Measurements from ENCODE around the gene TRIM23.

The TRIM23 gene

DNA sequence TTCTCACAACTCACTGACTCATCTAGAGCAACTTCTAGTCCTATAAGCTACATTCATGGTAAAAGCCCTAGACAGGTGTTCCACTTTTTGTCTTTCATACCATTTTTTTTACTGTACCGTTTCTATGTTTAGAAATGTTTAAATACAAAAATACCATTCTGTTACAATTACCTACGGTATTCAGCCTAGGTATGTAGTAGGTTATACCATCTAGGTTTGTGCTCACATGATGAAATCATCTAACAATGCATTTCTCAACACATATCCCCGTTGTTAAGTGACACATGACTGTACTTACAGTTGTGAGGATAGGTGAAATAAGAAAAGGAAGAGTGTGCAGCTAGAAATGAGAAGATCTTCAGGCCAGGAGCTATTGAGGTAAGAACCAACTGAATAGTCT lies 67.4 kb downstream of the TRIM23 start:
- H3K27me3 Mint-ChIP-seq = no peaks in the 10 kb centered on the region
- no peaks in the 10 kb centered on the region for H3K9me3 Mint-ChIP-seq
- no peak for ATAC-seq (replicated peaks; ENCODE audit: extremely low read depth, poor library complexity, severe bottlenecking)
- no peak for DNase-seq (ENCODE audit: low spot score in 2 of 2)
- H3K36me3 Mint-ChIP-seq (ENCODE audit: insufficient read depth) = peaks cover 4% of the 10 kb centered on the region
- no peaks in the 10 kb centered on the region for H3K4me1 Mint-ChIP-seq
- H3K4me3 Mint-ChIP-seq = no peak overlapping the region
- no peak overlapping the region for H3K27ac Mint-ChIP-seq (ENCODE audit: low read depth)

DNA sequence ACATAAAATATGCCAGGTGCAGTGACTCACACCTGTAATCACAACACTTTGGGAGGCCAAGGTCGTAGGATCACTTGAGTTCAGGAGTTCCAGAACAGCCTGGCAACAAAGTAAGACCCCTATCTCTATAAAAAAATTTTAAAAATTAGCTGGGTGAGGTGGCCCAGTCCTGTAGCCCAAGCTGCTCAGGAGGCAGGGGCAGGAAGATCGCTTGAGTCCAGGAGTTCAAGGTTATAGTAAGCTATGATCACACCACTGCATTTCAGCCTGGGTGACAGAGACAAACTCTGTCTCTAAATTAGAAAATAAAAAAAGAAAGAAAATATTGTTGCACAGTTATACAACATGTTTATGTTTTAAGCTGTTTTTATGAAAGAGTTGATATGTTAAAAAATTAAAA lies 68.0 kb downstream of the TRIM23 start:
- ATAC-seq (replicated peaks; ENCODE audit: extremely low read depth, poor library complexity, severe bottlenecking) (no peak), DNase-seq (ENCODE audit: low spot score in 2 of 2) (no peak)
- Mint-ChIP-seq H3K9me3 (no peaks in the 10 kb centered on the region), H3K4me1 (no peaks in the 10 kb centered on the region), H3K4me3 (no peak overlapping the region), H3K27ac (ENCODE audit: low read depth) (no peak overlapping the region), H3K36me3 (ENCODE audit: insufficient read depth) (peaks cover 4% of the 10 kb centered on the region), H3K27me3 (no peaks in the 10 kb centered on the region)

DNA sequence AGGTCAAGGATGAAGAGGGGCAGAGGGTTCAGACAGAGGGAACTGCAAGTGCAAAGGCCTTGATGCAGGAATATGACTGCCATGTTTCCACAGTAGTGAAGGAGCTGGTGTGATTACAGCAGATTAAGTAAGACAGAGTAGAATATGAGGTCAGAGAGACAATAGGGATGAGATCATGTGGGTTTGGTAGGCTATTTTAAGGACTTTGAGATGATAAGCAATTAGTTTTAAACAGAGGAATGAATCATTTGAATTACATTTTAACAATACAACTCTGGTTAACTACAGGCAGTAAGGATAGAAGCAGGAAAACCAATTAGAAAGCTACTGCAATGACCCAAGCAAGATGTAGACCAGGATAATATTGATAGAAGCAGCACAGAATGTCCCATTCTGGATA lies 68.8 kb downstream of the TRIM23 start:
- no peak for ATAC-seq (replicated peaks; ENCODE audit: extremely low read depth, poor library complexity, severe bottlenecking)
- DNase-seq (ENCODE audit: low spot score in 2 of 2) = no peak
- H3K4me3 Mint-ChIP-seq = no peak overlapping the region
- no peaks in the 10 kb centered on the region for H3K27me3 Mint-ChIP-seq
- peaks cover 4% of the 10 kb centered on the region for H3K36me3 Mint-ChIP-seq (ENCODE audit: insufficient read depth)
- no peaks in the 10 kb centered on the region for H3K4me1 Mint-ChIP-seq
- no peaks in the 10 kb centered on the region for H3K9me3 Mint-ChIP-seq
- H3K27ac Mint-ChIP-seq (ENCODE audit: low read depth) = no peak overlapping the region

DNA sequence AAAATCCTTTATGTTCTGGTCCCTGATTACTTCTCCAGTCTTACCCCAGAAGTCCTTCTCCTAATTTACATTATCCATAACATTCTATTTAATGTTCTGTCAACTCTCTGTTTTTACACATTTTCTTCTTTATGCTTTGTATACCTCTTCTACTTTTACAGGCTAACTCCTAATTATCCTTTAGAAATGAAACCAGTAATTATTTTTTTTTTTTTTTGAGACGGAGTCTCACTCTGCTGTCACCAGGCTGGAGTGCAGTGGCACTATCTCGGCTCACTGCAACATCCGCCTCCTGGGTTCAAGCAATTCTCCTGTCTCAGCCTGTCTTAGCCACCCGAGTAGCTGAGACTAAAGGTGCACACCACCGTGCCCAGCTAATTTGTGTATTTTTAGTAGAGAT lies 70.2 kb downstream of the TRIM23 start:
- ATAC-seq (replicated peaks; ENCODE audit: extremely low read depth, poor library complexity, severe bottlenecking) (no peak), DNase-seq (ENCODE audit: low spot score in 2 of 2) (no peak)
- H3K4me1 Mint-ChIP-seq = no peaks in the 10 kb centered on the region
- H3K27ac Mint-ChIP-seq (ENCODE audit: low read depth) = no peak overlapping the region
- no peak overlapping the region for H3K4me3 Mint-ChIP-seq
- peaks cover 8% of the 10 kb centered on the region for H3K36me3 Mint-ChIP-seq (ENCODE audit: insufficient read depth)
- no peaks in the 10 kb centered on the region for H3K27me3 Mint-ChIP-seq
- H3K9me3 Mint-ChIP-seq = no peaks in the 10 kb centered on the region

DNA sequence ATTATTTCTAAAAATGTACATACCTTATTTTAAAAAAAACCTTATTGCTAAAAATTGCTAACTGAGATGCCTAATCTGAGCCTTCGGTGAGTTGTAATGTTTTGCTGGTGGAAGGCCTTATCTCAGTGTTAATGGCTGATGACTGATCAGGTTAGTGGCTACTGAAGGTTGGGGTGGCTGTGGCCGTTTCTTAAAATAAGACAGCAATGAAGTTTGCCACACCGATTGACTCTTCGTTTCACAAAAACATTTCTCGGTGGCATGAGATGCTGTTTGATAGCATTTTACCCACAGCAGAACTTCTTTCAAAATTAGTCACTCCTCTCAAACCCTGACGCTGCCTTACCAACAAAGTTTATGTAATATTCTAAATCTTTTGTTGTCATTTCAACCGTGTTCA lies 75.9 kb downstream of the TRIM23 start:
- Mint-ChIP-seq H3K4me1 (no peaks in the 10 kb centered on the region), H3K4me3 (no peak overlapping the region), H3K9me3 (no peaks in the 10 kb centered on the region), H3K27me3 (no peaks in the 10 kb centered on the region), H3K36me3 (ENCODE audit: insufficient read depth) (peaks cover 8% of the 10 kb centered on the region), H3K27ac (ENCODE audit: low read depth) (no peak overlapping the region)
- DNase-seq (ENCODE audit: low spot score in 2 of 2) = no peak
- ATAC-seq (replicated peaks; ENCODE audit: extremely low read depth, poor library complexity, severe bottlenecking) = no peak

DNA sequence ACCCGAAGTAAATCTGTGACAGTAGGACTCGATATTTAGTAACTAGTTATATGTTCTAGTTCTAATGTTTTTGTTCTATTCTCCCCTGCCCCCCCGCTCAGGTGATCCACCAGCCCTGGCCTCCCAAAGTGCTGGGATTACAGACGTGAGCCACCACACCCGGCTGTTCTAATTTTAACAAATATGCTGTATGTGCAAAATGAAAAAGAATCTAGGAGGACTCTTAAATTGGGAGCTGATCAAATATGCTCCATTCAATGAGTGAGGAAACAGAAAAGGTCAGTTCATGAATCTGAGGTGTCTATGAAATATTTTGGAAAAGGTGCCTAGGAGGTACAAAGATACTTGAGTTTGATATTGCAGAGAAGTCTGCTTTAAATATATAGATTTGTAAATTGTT lies 78.0 kb downstream of the TRIM23 start:
- Mint-ChIP-seq H3K27me3 (no peaks in the 10 kb centered on the region), H3K9me3 (no peaks in the 10 kb centered on the region), H3K4me1 (no peaks in the 10 kb centered on the region), H3K27ac (ENCODE audit: low read depth) (no peak overlapping the region), H3K4me3 (no peak overlapping the region), H3K36me3 (ENCODE audit: insufficient read depth) (peaks cover 8% of the 10 kb centered on the region)
- DNase-seq (ENCODE audit: low spot score in 2 of 2) = no peak
- no peak for ATAC-seq (replicated peaks; ENCODE audit: extremely low read depth, poor library complexity, severe bottlenecking)

DNA sequence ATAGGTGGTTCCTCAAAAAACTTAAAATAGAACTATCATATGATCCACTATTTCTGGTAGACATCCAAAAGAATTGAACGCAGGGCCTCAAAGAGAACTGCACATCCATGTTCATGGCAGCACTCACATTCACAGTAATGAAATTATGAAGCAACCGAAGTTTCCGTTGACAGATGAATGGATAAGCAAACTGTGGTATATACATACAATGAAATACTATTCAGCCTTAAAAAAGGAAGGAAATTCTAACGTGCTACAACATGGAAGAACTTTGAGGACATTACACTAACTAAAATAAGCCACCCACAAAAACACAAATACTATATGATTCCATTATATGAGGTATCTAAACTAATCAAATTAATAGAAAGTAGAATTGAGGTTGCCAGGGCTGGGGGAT lies 79.7 kb downstream of the TRIM23 start:
- peaks cover 8% of the 10 kb centered on the region for H3K36me3 Mint-ChIP-seq (ENCODE audit: insufficient read depth)
- H3K27ac Mint-ChIP-seq (ENCODE audit: low read depth) = no peak overlapping the region
- no peak for DNase-seq (ENCODE audit: low spot score in 2 of 2)
- H3K4me3 Mint-ChIP-seq = no peak overlapping the region
- no peaks in the 10 kb centered on the region for H3K9me3 Mint-ChIP-seq
- H3K4me1 Mint-ChIP-seq = no peaks in the 10 kb centered on the region
- ATAC-seq (replicated peaks; ENCODE audit: extremely low read depth, poor library complexity, severe bottlenecking) = no peak
- no peaks in the 10 kb centered on the region for H3K27me3 Mint-ChIP-seq

DNA sequence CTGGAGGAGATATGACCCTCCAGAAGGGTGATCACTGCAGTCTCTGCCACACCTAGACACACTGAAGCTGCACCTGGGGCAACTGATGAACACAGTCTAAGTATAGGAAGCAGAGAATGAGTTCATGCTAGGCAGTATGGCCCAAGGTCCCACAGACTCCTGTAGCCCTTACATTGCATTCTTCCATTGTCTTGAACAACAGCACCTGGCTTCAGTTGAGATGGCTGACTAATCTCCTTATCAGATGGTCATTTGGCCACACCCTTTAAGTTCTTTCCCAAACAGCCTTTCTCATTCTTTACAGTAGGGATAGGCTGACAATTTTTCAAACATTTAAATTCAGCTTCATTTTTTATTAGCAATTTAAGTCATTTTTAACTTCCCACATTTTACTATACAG lies 84.3 kb downstream of the TRIM23 start:
- no peaks in the 10 kb centered on the region for H3K4me1 Mint-ChIP-seq
- DNase-seq (ENCODE audit: low spot score in 2 of 2) (no peak), ATAC-seq (replicated peaks; ENCODE audit: extremely low read depth, poor library complexity, severe bottlenecking) (no peak)
- no peak overlapping the region for H3K4me3 Mint-ChIP-seq
- no peaks in the 10 kb centered on the region for H3K27me3 Mint-ChIP-seq
- no peaks in the 10 kb centered on the region for H3K9me3 Mint-ChIP-seq
- H3K36me3 Mint-ChIP-seq (ENCODE audit: insufficient read depth) = peaks cover 2% of the 10 kb centered on the region
- H3K27ac Mint-ChIP-seq (ENCODE audit: low read depth) = no peak overlapping the region

All from central memory CD8-positive, alpha-beta T cell (primary cell).